K562 (cell line): ENCODE data around the gene GGCT.

Experiments
- TARDBP ChIP-seq: fragments of 450-650 bp; IDR thresholded peaks from 2 replicates; pipeline ENCODE4 v1.6.1; 2016
- ZNF174 ChIP-seq: fragments of 250-450 bp; sonication (Bioruptor Pico); IDR thresholded peaks from 2 replicates; pipeline ENCODE4 v1.4.0; 2020; ENCODE audit warnings: mild to moderate bottlenecking
- TF ChIP-seq, protein P1 (sequence below): sonication (generic); formaldehyde crosslinking; IDR thresholded peaks from 2 replicates; pipeline ENCODE4 v1.8.1; 2023; ENCODE audit warnings: mild to moderate bottlenecking, missing genetic modification reagents, moderate library complexity

DNA sequence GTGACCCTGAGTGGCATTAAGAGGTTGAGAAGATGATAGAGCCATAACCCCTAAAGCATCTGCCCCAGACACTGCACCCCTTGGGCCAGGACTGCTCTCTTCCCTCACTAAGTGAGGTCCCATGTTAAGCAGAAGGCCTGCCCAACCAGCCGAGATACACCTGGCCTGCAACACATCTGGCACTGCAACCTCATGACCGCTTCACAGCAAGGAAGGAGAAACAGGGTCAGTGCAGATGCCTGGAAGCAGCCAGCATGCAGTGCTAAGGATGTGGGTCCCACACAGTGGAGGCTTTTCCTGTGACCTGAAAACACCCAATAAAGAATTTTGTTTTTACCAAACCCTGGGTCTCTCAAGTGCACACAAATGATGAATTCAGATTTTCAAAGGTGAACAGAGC, 33.4 kb downstream of the GGCT start:
- TF ChIP-seq ZNF174 (CRISPR knock-in tag) = no peak
- no peak for TF ChIP-seq TARDBP
- TF ChIP-seq, protein P1, sequence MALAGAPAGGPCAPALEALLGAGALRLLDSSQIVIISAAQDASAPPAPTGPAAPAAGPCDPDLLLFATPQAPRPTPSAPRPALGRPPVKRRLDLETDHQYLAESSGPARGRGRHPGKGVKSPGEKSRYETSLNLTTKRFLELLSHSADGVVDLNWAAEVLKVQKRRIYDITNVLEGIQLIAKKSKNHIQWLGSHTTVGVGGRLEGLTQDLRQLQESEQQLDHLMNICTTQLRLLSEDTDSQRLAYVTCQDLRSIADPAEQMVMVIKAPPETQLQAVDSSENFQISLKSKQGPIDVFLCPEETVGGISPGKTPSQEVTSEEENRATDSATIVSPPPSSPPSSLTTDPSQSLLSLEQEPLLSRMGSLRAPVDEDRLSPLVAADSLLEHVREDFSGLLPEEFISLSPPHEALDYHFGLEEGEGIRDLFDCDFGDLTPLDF = no peak
